ENCODE results near the gene BTBD17. TPM values are rescaled to one million over a fixed set of nuclear protein-coding genes. Genes with fewer than 3 reads are reported as not detected.

BTBD17 gene
- total and polyA plus RNA-seq, 12 donors: not detected

- H3K27me3 ChIP-seq: peaks cover 12 to 100% (median 100%) of the 10 kb centered on the region in 7 donors
- TF ChIP-seq CTCF (IDR thresholded peaks at IDR 0.05): no peak
- no peaks in the 10 kb centered on the region for H3K36me3 ChIP-seq
- no peak for DNase-seq
- H3K9me3 ChIP-seq: no peaks in the 10 kb centered on the region
- intact Hi-C loops (cut with DNase I): loop anchor here in 4 of 10 donors (5.0 to 10.0 kb wide), 3 partner anchors 55 to 145 kb away; partner anchors contain the start of gene TTYH2 (in 3 of the 4)
- H3K4me3 ChIP-seq: peak overlapping the region in 8 of 10 donors; percentile 12 to 41 (median 29)
- 16 to 21% methylated on average over 32 of the region's 32 CpGs for WGBS, 2 donors
- H3K4me1 ChIP-seq: peaks cover 0 to 18% (median 10%) of the 10 kb centered on the region in 9 donors
- H3K27ac ChIP-seq: no peak overlapping the region
- peak in 1 of 8 donors; percentile 11 for ATAC-seq
Observed at GRCh38 chr17:74357466-74357809, 4.2 kb downstream of the BTBD17 start.

GRCh38 chr17:74356646-74357465 is 4.8 kb downstream of the BTBD17 start:
- peak overlapping the region in 9 of 10 donors; percentile 12 to 41 (median 27) for H3K4me3 ChIP-seq
- H3K27me3 ChIP-seq: peaks cover 12 to 100% (median 100%) of the 10 kb centered on the region in 7 donors
- no peaks in the 10 kb centered on the region for H3K36me3 ChIP-seq
- no peak for DNase-seq
- H3K9me3 ChIP-seq: no peaks in the 10 kb centered on the region
- H3K4me1 ChIP-seq: peaks cover 0 to 17% (median 10%) of the 10 kb centered on the region in 9 donors
- peak in 3 of 8 donors; percentile 5 to 36 (median 9) for ATAC-seq
- peak in 4 of 9 donors; percentile 8 to 24 (median 14) for TF ChIP-seq CTCF (IDR thresholded peaks at IDR 0.05)
- 2% methylated on average over 105 of the region's 105 CpGs for WGBS, 2 donors
- no peak overlapping the region for H3K27ac ChIP-seq
- intact Hi-C loops (cut with DNase I): loop anchor here in 4 of 10 donors (5.0 to 10.0 kb wide), 3 partner anchors 55 to 145 kb away; partner anchors contain the start of gene TTYH2 (in 3 of the 4)

- TF ChIP-seq CTCF (IDR thresholded peaks at IDR 0.05): no peak
- Histone ChIP-seq H3K36me3 (no peaks in the 10 kb centered on the region), H3K9me3 (no peaks in the 10 kb centered on the region), H3K4me3 (no peak overlapping the region), H3K27ac (no peak overlapping the region), H3K4me1 (peaks cover 0 to 12% (median 9%) of the 10 kb centered on the region in 9 donors), H3K27me3 (peaks cover 12 to 100% (median 99%) of the 10 kb centered on the region in 7 donors)
- no peak for DNase-seq
- intact Hi-C loops (cut with DNase I): loop anchor here in 4 of 10 donors (5.0 to 10.0 kb wide), 3 partner anchors 53 to 143 kb away; partner anchors contain the start of gene TTYH2 (in 3 of the 4)
- 80 to 84% methylated on average over 8 of the region's 8 CpGs for WGBS, 2 donors
- peak in 1 of 8 donors; percentile 7 for ATAC-seq
Observed at GRCh38 chr17:74355065-74355464, 6.6 kb downstream of the BTBD17 start.

- no peak for DNase-seq
- ATAC-seq: peak in 1 of 8 donors; percentile 4
- no peak overlapping the region for H3K4me3 ChIP-seq
- no peak overlapping the region for H3K27ac ChIP-seq
- H3K4me1 ChIP-seq: peaks cover 0 to 12% (median 9%) of the 10 kb centered on the region in 9 donors
- H3K36me3 ChIP-seq: no peaks in the 10 kb centered on the region
- peaks cover 12 to 99% (median 96%) of the 10 kb centered on the region in 7 donors for H3K27me3 ChIP-seq
- TF ChIP-seq CTCF (IDR thresholded peaks at IDR 0.05): no peak
- H3K9me3 ChIP-seq: no peaks in the 10 kb centered on the region
- intact Hi-C loops (cut with DNase I): loop anchor here in 3 of 10 donors (5.0 to 10.0 kb wide), 2 partner anchors 47 to 140 kb away; partner anchors contain the start of gene TTYH2 (in 1 of the 3)
- WGBS, 2 donors: 84 to 86% methylated on average over 10 of the region's 10 CpGs
Observed at GRCh38 chr17:74354561-74354960, 7.1 kb downstream of the BTBD17 start.

Data from heart right ventricle (tissue), 16 donors.